ENCODE data around the gene CASP8AP2.

DNA sequence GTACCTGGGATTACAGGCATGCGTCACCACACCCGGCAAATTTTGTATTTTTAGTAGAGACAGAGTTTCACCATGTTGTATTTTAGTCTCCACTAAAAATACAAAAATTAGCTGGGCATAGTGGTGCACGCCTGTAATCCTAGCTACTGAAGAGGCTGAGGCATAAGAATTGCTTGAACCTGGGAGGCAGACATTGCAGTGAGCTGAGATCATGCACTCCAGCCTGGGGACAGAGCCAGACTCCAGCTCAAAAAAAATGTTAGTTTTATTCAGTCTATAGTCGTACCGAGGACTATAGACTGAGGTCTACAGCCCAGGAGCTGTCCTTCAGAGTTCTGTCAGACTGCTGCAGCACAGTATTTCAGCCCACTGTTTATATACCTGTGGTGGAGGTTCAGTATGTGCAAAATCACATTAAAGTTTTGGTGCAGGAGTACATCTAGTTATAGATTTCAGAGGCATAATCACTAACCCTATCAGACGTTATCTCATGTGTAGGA is 3.6 kb upstream of the CASP8AP2 start:
- TF ChIP-seq, protein P1, sequence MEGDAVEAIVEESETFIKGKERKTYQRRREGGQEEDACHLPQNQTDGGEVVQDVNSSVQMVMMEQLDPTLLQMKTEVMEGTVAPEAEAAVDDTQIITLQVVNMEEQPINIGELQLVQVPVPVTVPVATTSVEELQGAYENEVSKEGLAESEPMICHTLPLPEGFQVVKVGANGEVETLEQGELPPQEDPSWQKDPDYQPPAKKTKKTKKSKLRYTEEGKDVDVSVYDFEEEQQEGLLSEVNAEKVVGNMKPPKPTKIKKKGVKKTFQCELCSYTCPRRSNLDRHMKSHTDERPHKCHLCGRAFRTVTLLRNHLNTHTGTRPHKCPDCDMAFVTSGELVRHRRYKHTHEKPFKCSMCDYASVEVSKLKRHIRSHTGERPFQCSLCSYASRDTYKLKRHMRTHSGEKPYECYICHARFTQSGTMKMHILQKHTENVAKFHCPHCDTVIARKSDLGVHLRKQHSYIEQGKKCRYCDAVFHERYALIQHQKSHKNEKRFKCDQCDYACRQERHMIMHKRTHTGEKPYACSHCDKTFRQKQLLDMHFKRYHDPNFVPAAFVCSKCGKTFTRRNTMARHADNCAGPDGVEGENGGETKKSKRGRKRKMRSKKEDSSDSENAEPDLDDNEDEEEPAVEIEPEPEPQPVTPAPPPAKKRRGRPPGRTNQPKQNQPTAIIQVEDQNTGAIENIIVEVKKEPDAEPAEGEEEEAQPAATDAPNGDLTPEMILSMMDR (conservative IDR thresholded peaks at IDR 0.05 in 1 of 2, IDR thresholded peaks at IDR 0.05 in 1 of 2; ENCODE audit: low read depth in 1 of 2, low read length in 2 of 2), result no peak
- TF ChIP-seq EZH2 (IDR thresholded peaks at IDR 0.05; ENCODE audit: low read length, missing control alignments), result no peak
